Measurements from ENCODE around the gene MT1H. TPM values are rescaled to one million over a fixed set of nuclear protein-coding genes. Genes with fewer than 3 reads are reported as not detected.

The MT1H gene
- total and polyA plus RNA-seq, 2 of the 13 experiments (the other 11 are each of a cell fraction or from before 2014, with no cell fraction given) = 0.60 TPM; not detected in 1

- TF ChIP-seq KDM5A (IDR thresholded peaks at IDR 0.05; ENCODE audit: borderline replicate concordance, low read length) (no peak), GTF2F1 (IDR thresholded peaks at IDR 0.05; ENCODE audit: low read length) (no peak), SMAD9 (CRISPR knock-in tag; IDR thresholded peaks at IDR 0.05) (no peak), HMG20A (CRISPR knock-in tag; IDR thresholded peaks at IDR 0.05; ENCODE audit: borderline replicate concordance) (no peak), MTA1 (CRISPR knock-in tag; IDR thresholded peaks at IDR 0.05; ENCODE audit: borderline replicate concordance) (peak; percentile 33; the same call in 1 of the 2 replicates), BCLAF1 (IDR thresholded peaks at IDR 0.05) (no peak), SOX13 (IDR thresholded peaks at IDR 0.05) (no peak), SOX13 (CRISPR knock-in tag; conservative IDR thresholded peaks at IDR 0.05 in 1 of 2, IDR thresholded peaks at IDR 0.05 in 1 of 2) (no peak), TOE1 (CRISPR knock-in tag; IDR thresholded peaks at IDR 0.05) (no peak), TCF7L2 (IDR thresholded peaks at IDR 0.05; ENCODE audit: low read depth, low read length) (no peak), SP4 (CRISPR knock-in tag; IDR thresholded peaks at IDR 0.05) (peak; percentile 54; the same call in 1 of the 2 replicates), MAFK (conservative IDR thresholded peaks at IDR 0.05 in 1 of 2, IDR thresholded peaks at IDR 0.05 in 1 of 2; ENCODE audit: low read length in 2 of 2) (no peak), SOX5 (CRISPR knock-in tag; IDR thresholded peaks at IDR 0.05; ENCODE audit: borderline replicate concordance) (no peak), PHF20 (CRISPR knock-in tag; IDR thresholded peaks at IDR 0.05) (no peak), RFXAP (CRISPR knock-in tag; IDR thresholded peaks at IDR 0.05; ENCODE audit: borderline replicate concordance) (no peak), ZNF382 (CRISPR knock-in tag; IDR thresholded peaks at IDR 0.05; ENCODE audit: borderline replicate concordance) (no peak), HOXA9 (CRISPR knock-in tag; IDR thresholded peaks at IDR 0.05; ENCODE audit: borderline replicate concordance) (no peak)
- TF ChIP-seq, protein P1, sequence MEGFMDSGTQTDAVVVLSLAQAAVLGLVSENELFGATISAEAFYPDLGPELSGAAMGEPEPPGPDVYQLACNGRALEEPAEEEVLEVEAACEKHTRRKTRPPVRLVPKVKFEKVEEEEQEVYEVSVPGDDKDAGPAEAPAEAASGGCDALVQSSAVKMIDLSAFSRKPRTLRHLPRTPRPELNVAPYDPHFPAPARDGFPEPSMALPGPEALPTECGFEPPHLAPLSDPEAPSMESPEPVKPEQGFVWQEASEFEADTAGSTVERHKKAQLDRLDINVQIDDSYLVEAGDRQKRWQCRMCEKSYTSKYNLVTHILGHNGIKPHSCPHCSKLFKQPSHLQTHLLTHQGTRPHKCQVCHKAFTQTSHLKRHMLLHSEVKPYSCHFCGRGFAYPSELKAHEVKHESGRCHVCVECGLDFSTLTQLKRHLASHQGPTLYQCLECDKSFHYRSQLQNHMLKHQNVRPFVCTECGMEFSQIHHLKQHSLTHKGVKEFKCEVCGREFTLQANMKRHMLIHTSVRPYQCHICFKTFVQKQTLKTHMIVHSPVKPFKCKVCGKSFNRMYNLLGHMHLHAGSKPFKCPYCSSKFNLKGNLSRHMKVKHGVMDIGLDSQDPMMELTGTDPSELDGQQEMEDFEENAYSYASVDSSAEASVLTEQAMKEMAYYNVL (CRISPR knock-in tag; IDR thresholded peaks at IDR 0.05; ENCODE audit: borderline replicate concordance) = no peak
- TF ChIP-seq, protein P2, sequence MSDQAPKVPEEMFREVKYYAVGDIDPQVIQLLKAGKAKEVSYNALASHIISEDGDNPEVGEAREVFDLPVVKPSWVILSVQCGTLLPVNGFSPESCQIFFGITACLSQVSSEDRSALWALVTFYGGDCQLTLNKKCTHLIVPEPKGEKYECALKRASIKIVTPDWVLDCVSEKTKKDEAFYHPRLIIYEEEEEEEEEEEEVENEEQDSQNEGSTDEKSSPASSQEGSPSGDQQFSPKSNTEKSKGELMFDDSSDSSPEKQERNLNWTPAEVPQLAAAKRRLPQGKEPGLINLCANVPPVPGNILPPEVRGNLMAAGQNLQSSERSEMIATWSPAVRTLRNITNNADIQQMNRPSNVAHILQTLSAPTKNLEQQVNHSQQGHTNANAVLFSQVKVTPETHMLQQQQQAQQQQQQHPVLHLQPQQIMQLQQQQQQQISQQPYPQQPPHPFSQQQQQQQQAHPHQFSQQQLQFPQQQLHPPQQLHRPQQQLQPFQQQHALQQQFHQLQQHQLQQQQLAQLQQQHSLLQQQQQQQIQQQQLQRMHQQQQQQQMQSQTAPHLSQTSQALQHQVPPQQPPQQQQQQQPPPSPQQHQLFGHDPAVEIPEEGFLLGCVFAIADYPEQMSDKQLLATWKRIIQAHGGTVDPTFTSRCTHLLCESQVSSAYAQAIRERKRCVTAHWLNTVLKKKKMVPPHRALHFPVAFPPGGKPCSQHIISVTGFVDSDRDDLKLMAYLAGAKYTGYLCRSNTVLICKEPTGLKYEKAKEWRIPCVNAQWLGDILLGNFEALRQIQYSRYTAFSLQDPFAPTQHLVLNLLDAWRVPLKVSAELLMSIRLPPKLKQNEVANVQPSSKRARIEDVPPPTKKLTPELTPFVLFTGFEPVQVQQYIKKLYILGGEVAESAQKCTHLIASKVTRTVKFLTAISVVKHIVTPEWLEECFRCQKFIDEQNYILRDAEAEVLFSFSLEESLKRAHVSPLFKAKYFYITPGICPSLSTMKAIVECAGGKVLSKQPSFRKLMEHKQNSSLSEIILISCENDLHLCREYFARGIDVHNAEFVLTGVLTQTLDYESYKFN (CRISPR knock-in tag; conservative IDR thresholded peaks at IDR 0.05) = 0 out of 2 replicates have a peak, but pooled peaks have one; percentile 5
- TF ChIP-seq, protein P3, sequence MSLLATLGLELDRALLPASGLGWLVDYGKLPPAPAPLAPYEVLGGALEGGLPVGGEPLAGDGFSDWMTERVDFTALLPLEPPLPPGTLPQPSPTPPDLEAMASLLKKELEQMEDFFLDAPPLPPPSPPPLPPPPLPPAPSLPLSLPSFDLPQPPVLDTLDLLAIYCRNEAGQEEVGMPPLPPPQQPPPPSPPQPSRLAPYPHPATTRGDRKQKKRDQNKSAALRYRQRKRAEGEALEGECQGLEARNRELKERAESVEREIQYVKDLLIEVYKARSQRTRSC (CRISPR knock-in tag; IDR thresholded peaks at IDR 0.05; ENCODE audit: low read depth) = no peak
Observed at GRCh38 chr16:56625140-56625942, 44.3 kb upstream of the MT1H start, which contains the start of gene MT1E (continued).

Data from HepG2 (cell line).